ENCODE results near the gene GPR22.

Gene GPR22

GRCh38 chr7:107469929-107470328 lies at the start of gene GPR22:
GPR22 (plus strand) TSS chr7:107470057; CDS start chr7:107474061, 4,004 bp downstream.
- no peak within 1 kb of the TSS for H3K4me3 ChIP-seq (ENCODE audit: low read depth, low read length)
- no peak for DNase-seq (ENCODE audit: low read depth)

DNA sequence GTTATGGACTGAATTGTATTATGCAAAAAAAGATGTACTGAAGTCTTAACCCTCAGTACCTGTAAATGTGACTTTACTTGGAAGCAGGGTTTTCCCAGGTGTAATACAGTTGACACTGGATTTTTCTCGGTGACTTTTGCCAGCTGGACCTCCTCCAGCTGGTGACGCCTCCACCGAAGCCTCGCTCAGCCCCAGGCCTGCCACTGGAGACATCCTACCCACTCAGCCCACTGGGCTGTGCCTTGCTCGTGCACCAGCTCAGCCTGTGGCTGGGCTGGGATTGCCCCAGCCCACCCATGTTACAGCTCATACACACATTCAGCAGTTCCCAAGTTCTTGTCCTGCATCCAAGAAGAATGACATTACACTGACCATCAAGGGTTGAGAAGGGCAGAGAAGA lies 42.4 kb upstream of the GPR22 start:
- no peak overlapping the region for H3K4me3 ChIP-seq (ENCODE audit: low read depth, low read length)
- no peak for DNase-seq (ENCODE audit: low read depth)
- TF ChIP-seq, protein P1, sequence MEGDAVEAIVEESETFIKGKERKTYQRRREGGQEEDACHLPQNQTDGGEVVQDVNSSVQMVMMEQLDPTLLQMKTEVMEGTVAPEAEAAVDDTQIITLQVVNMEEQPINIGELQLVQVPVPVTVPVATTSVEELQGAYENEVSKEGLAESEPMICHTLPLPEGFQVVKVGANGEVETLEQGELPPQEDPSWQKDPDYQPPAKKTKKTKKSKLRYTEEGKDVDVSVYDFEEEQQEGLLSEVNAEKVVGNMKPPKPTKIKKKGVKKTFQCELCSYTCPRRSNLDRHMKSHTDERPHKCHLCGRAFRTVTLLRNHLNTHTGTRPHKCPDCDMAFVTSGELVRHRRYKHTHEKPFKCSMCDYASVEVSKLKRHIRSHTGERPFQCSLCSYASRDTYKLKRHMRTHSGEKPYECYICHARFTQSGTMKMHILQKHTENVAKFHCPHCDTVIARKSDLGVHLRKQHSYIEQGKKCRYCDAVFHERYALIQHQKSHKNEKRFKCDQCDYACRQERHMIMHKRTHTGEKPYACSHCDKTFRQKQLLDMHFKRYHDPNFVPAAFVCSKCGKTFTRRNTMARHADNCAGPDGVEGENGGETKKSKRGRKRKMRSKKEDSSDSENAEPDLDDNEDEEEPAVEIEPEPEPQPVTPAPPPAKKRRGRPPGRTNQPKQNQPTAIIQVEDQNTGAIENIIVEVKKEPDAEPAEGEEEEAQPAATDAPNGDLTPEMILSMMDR (IDR thresholded peaks at IDR 0.05; ENCODE audit: insufficient read depth, low read depth, low read length, missing control alignments): no peak

More at GRCh38 chr7:107469929-107470328, at the start of gene GPR22:
- TF ChIP-seq, protein P1 (IDR thresholded peaks at IDR 0.05; ENCODE audit: insufficient read depth, low read depth, low read length, missing control alignments): no peak

- H3K4me3 ChIP-seq (ENCODE audit: low read depth, low read length): no peak overlapping the region
- TF ChIP-seq, protein P1 (IDR thresholded peaks at IDR 0.05; ENCODE audit: insufficient read depth, low read depth, low read length, missing control alignments): no peak
- no peak for DNase-seq (ENCODE audit: low read depth)
These were observed 41.2 kb upstream of the GPR22 start for GRCh38 chr7:107428642-107429041.

DNA sequence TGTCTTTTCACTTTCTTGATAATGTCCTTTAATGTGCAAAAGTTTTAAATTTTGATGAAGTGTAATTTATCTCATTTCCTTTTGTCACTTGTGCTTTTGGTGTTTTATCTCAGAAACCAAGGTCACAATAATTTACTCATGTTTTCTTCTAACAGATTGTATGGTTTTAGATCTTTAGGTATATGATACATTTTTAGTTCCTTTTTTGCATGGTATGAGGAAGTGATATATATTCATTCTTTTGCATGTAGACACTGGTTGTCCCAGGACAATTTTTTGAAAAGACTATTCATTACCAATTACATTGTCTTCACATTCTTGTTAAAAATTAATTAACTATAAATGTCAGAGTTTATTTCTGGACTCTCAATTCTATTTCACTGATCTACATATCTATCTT lies 39.8 kb upstream of the GPR22 start:
- no peak overlapping the region for H3K4me3 ChIP-seq (ENCODE audit: low read depth, low read length)
- DNase-seq (ENCODE audit: low read depth): no peak
- TF ChIP-seq, protein P1 (IDR thresholded peaks at IDR 0.05; ENCODE audit: insufficient read depth, low read depth, low read length, missing control alignments): no peak

DNA sequence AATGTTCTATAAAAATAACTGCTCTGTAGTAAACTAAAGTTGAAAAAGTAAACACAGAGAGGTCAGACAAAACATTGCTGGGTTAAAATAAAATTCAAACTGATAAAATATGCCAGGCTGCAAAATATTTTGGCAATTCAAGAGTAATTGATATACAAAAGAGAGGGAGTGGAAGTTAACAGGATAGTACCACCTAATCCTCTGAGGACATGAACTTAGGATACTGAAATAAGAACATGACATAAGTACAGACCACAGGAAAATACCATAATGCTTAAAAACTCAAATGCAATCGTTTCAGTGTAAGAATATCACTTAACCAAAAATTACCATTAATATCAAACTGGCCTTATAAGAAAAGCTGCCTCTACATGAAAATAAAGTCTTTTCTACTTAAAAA lies 37.6 kb upstream of the GPR22 start:
- DNase-seq (ENCODE audit: low read depth): no peak
- H3K4me3 ChIP-seq (ENCODE audit: low read depth, low read length): no peak overlapping the region
- TF ChIP-seq, protein P1 (IDR thresholded peaks at IDR 0.05; ENCODE audit: insufficient read depth, low read depth, low read length, missing control alignments): no peak

- H3K4me3 ChIP-seq (ENCODE audit: low read depth, low read length): no peak overlapping the region
- no peak for DNase-seq (ENCODE audit: low read depth)
- TF ChIP-seq, protein P1 (IDR thresholded peaks at IDR 0.05; ENCODE audit: insufficient read depth, low read depth, low read length, missing control alignments): no peak
These were observed 34.1 kb upstream of the GPR22 start for GRCh38 chr7:107435749-107436148.

DNA sequence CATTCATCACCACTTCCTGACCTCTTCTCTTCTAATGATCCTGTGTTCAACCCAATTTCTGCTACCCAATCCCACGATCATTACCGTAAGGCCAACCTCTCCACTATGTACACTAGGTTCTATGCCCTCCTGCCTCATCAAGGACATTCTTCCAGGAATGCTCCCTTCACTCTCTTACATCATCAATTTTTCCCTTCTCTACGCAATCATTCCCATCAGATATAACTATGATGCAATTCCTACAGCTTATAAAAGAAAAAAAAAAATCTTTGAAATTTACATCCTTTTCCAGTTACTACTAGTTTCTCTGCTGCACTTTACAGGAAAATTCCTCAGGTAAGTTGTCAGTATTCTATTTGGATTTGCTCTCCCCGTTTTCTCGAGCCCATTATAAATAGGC lies 30.8 kb upstream of the GPR22 start:
- no peak for DNase-seq (ENCODE audit: low read depth)
- H3K4me3 ChIP-seq (ENCODE audit: low read depth, low read length): no peak overlapping the region

More for the DNA sequence above, 30.8 kb upstream of the GPR22 start:
- TF ChIP-seq, protein P1 (IDR thresholded peaks at IDR 0.05; ENCODE audit: insufficient read depth, low read depth, low read length, missing control alignments): no peak

All from GM12865 (cell line).